ENCODE data around the gene ANGEL2. TPM values are rescaled to one million over a fixed set of nuclear protein-coding genes. Genes with fewer than 3 reads are reported as not detected.

The ANGEL2 gene
- total and polyA plus RNA-seq, 2 experiments from 2014 or later: 15.2 to 49.6 TPM

- no peaks in the 10 kb centered on the region for H3K27me3 ChIP-seq (ENCODE audit: insufficient read depth)
- H2AFZ ChIP-seq: no peak overlapping the region
- H3F3A ChIP-seq (replicated peaks; ENCODE audit: low read depth): peaks cover 62% of the 10 kb centered on the region
- H3K79me2 ChIP-seq (replicated peaks; ENCODE audit: insufficient read depth): peaks cover 92% of the 10 kb centered on the region
- peak overlapping the region; percentile 85 for H3K27ac ChIP-seq (ENCODE audit: low read depth)
- no peaks in the 10 kb centered on the region; the same call in 1 of the 2 replicates for H3K9me2 ChIP-seq (ENCODE audit: insufficient read depth)
- Mint-ChIP-seq H3K4me3 (peak overlapping the region; percentile 37; the same call in 1 of the 3 replicates), H3K27me3 (ENCODE audit: insufficient read depth, low read depth, poor library complexity) (peaks cover 31% of the 10 kb centered on the region), H3K36me3 (ENCODE audit: low read depth) (peaks cover 96% of the 10 kb centered on the region), H3K27ac (peak overlapping the region; percentile 82), H3K4me1 (peaks cover 71% of the 10 kb centered on the region), H3K9me3 (no peaks in the 10 kb centered on the region; the same call in 2 of the 3 replicates)
- peak overlapping the region; percentile 34; the same call in 1 of the 2 replicates for H3K4me3 ChIP-seq
- no peak for DNase-seq (ENCODE audit: low spot score)
- H3K36me3 ChIP-seq (ENCODE audit: insufficient read depth): peaks cover 91% of the 10 kb centered on the region
- H3K4me2 ChIP-seq: peak overlapping the region; percentile 85; the same call in 1 of the 2 replicates
- H4K20me1 ChIP-seq (replicated peaks; ENCODE audit: insufficient read depth): peaks cover 82% of the 10 kb centered on the region
- H3K4me1 ChIP-seq (ENCODE audit: insufficient read depth): peaks cover 71% of the 10 kb centered on the region
- ATAC-seq: no peak
- TF ChIP-seq JUNB (IDR thresholded peaks at IDR 0.05; ENCODE audit: unreplicated experiment): no peak
- TF ChIP-seq ETS1 (IDR thresholded peaks at IDR 0.05): no peak
- TF ChIP-seq NANOG (IDR thresholded peaks at IDR 0.05; ENCODE audit: borderline replicate concordance): no peak
- no peak for TF ChIP-seq CREB1 (CRISPR knock-in tag; IDR thresholded peaks at IDR 0.05; ENCODE audit: low read depth)
- no peak for TF ChIP-seq POLR2AphosphoS5 (IDR thresholded peaks at IDR 0.05; ENCODE audit: low read depth)
- no peak for TF ChIP-seq EZH2phosphoT487 (IDR thresholded peaks at IDR 0.05; ENCODE audit: unreplicated experiment)
- TF ChIP-seq REST (IDR thresholded peaks at IDR 0.05; ENCODE audit: unreplicated experiment): no peak
- no peak for TF ChIP-seq ZNF114 (CRISPR knock-in tag; IDR thresholded peaks at IDR 0.05)
- no peak for TF ChIP-seq STAT1 (IDR thresholded peaks at IDR 0.05; ENCODE audit: unreplicated experiment)
- no peak for TF ChIP-seq ZNF331 (CRISPR knock-in tag; IDR thresholded peaks at IDR 0.05; ENCODE audit: low read depth)
- no peak for TF ChIP-seq ZNF462 (CRISPR knock-in tag; IDR thresholded peaks at IDR 0.05)
- no peak for TF ChIP-seq CTCF (conservative IDR thresholded peaks at IDR 0.05; ENCODE audit: low read depth in 2 of 2)
- TF ChIP-seq EZH2 (IDR thresholded peaks at IDR 0.05; ENCODE audit: low read depth, unreplicated experiment): no peak
These were observed 59.6 kb downstream of the ANGEL2 start for GRCh38 chr1:212955961-212956620.
